Loucy (cell line): Measurements from ENCODE around the gene ABHD2.

ENCODE experiments used
- H2AFZ ChIP-seq: fragments of 200-600 bp; sonication (generic); 2 replicates; pipeline ENCODE4 v1.6.0; 2016; ENCODE audit warnings: antibody characterized with exemption, mild to moderate bottlenecking, low read length, moderate library complexity
- H3F3A ChIP-seq: fragments of 200-600 bp; 2 replicates; pipeline ENCODE4 v1.6.0; 2016; ENCODE audit warnings: antibody characterized with exemption, low read depth, mild to moderate bottlenecking
- H3K27me3 ChIP-seq: fragments of 200-600 bp; sonication (generic); 2 replicates; pipeline ENCODE4 v1.6.1; 2014; ENCODE audit warnings: low read length, mild to moderate bottlenecking; ENCODE audit not compliant: insufficient read depth, poor library complexity, severe bottlenecking
- H3K36me3 ChIP-seq: fragments of 200-600 bp; sonication (generic); 2 replicates; pipeline ENCODE4 v1.6.1; 2016; ENCODE audit warnings: low read length; ENCODE audit not compliant: insufficient read depth
- H3K4me1 ChIP-seq: fragments of 200-600 bp; sonication (generic); 2 replicates; pipeline ENCODE4 v1.5.1; 2014; ENCODE audit warnings: low read length, mild to moderate bottlenecking; ENCODE audit not compliant: insufficient read depth, poor library complexity, severe bottlenecking
- H3K4me2 ChIP-seq: fragments of 200-600 bp; sonication (generic); 2 replicates; pipeline ENCODE4 v1.6.0; 2014; ENCODE audit warnings: antibody characterized with exemption, low read length, low read depth, mild to moderate bottlenecking; ENCODE audit not compliant: poor library complexity, severe bottlenecking
- H3K4me3 ChIP-seq: fragments of 200-600 bp; sonication (generic); 2 replicates; pipeline ENCODE4 v1.5.1; 2014; ENCODE audit warnings: low read length, mild to moderate bottlenecking, mixed read lengths; ENCODE audit not compliant: poor library complexity, severe bottlenecking
- H3K79me2 ChIP-seq: fragments of 200-600 bp; sonication (generic); 2 replicates; pipeline ENCODE4 v1.6.1; 2014; ENCODE audit warnings: low read length; ENCODE audit not compliant: insufficient read depth
- H3K9ac ChIP-seq: fragments of 200-600 bp; sonication (generic); 2 replicates; pipeline ENCODE4 v1.6.0; 2014; ENCODE audit warnings: mild to moderate bottlenecking, low read depth, low read length, moderate library complexity; ENCODE audit not compliant: poor library complexity, severe bottlenecking
- H3K9me2 ChIP-seq: fragments of 200-600 bp; sonication (generic); replicated peaks from 2 replicates; pipeline ENCODE4 v1.6.1; 2016; ENCODE audit warnings: low read depth, low read length, mixed read lengths
- H3K9me3 ChIP-seq: fragments of 200-600 bp; sonication (generic); 2 replicates; pipeline ENCODE4 v1.6.1; 2014; ENCODE audit warnings: mild to moderate bottlenecking, antibody characterized with exemption, low read length, low read depth; ENCODE audit not compliant: insufficient read depth
- H4K20me1 ChIP-seq: fragments of 200-600 bp; sonication (generic); 2 replicates; pipeline ENCODE4 v1.6.0; 2014; ENCODE audit warnings: antibody characterized with exemption, low read length, mild to moderate bottlenecking; ENCODE audit not compliant: insufficient read depth, poor library complexity, severe bottlenecking
- CTCF ChIP-seq: fragments of 200-600 bp; sonication (generic); conservative IDR thresholded peaks from 2 replicates; pipeline ENCODE4 v1.5.1; 2014; ENCODE audit warnings: mild to moderate bottlenecking, antibody characterized with exemption, low read length
- EZH2phosphoT487 ChIP-seq: fragments of 200-600 bp; IDR thresholded peaks from 2 replicates; pipeline ENCODE4 v1.6.1; 2018; ENCODE audit warnings: antibody characterized with exemption, mild to moderate bottlenecking, moderate library complexity, borderline replicate concordance

Gene ABHD2

GRCh38 chr15:89186803-89187202 lies 98.5 kb downstream of the ABHD2 start:
- no peaks in the 10 kb centered on the region for H3K9me3 ChIP-seq
- peaks cover 69% of the 10 kb centered on the region; the same call in 1 of the 2 replicates for H3K36me3 ChIP-seq
- no peak for TF ChIP-seq CTCF
- no peak for TF ChIP-seq EZH2phosphoT487
- no peak overlapping the region for H2AFZ ChIP-seq
- H3K79me2 ChIP-seq, result no peaks in the 10 kb centered on the region
- no peak overlapping the region for H3K9ac ChIP-seq
- peaks cover under 1% of the 10 kb centered on the region for H3K4me1 ChIP-seq
- no peaks in the 10 kb centered on the region for H3K27me3 ChIP-seq
- no peaks in the 10 kb centered on the region for H4K20me1 ChIP-seq
- no peaks in the 10 kb centered on the region for H3F3A ChIP-seq
- H3K4me2 ChIP-seq, result no peak overlapping the region
- no peak overlapping the region for H3K4me3 ChIP-seq
- no peaks in the 10 kb centered on the region for H3K9me2 ChIP-seq

- Histone ChIP-seq H3K4me3 (no peak overlapping the region), H3K9me2 (no peaks in the 10 kb centered on the region), H3K79me2 (no peaks in the 10 kb centered on the region), H4K20me1 (no peaks in the 10 kb centered on the region), H3K9ac (no peak overlapping the region), H3K36me3 (peaks cover 75% of the 10 kb centered on the region; the same call in 1 of the 2 replicates), H2AFZ (no peak overlapping the region), H3F3A (no peaks in the 10 kb centered on the region), H3K4me1 (peaks cover 6% of the 10 kb centered on the region), H3K9me3 (no peaks in the 10 kb centered on the region), H3K4me2 (no peak overlapping the region), H3K27me3 (no peaks in the 10 kb centered on the region)
- TF ChIP-seq EZH2phosphoT487, result no peak
- TF ChIP-seq CTCF, result no peak
Measured at GRCh38 chr15:89187301-89187985, 99.2 kb downstream of the ABHD2 start.

- Histone ChIP-seq H3K36me3 (peaks cover 78% of the 10 kb centered on the region; the same call in 1 of the 2 replicates), H3K4me3 (no peak overlapping the region), H3K79me2 (no peaks in the 10 kb centered on the region), H3K9me3 (no peaks in the 10 kb centered on the region), H3K9ac (no peak overlapping the region), H4K20me1 (no peaks in the 10 kb centered on the region), H3K27me3 (no peaks in the 10 kb centered on the region), H2AFZ (no peak overlapping the region), H3F3A (no peaks in the 10 kb centered on the region), H3K4me2 (no peak overlapping the region), H3K4me1 (peaks cover 6% of the 10 kb centered on the region), H3K9me2 (no peaks in the 10 kb centered on the region)
- no peak for TF ChIP-seq CTCF
- no peak for TF ChIP-seq EZH2phosphoT487
Measured at GRCh38 chr15:89187986-89188514, 99.8 kb downstream of the ABHD2 start.
